HL-60 (cell line): ENCODE measurements around the gene ANKRD28.

Experiments used
- DNase-seq, 2 experiments: peaks; one replicate each; pipeline ENCODE4 v3.0.0-alpha.2; 2010 to 2020; ENCODE audit warnings: low read depth in 1 of 2, low spot score in 1 of 2
- H3K27ac ChIP-seq: fragments of 250-450 bp; sonication (Bioruptor Pico); replicated peaks from 2 replicates; pipeline ENCODE4 v1.5.1; 2020; ENCODE audit warnings: mild to moderate bottlenecking, moderate library complexity
- H3K27me3 ChIP-seq: fragments of 250-450 bp; sonication (Bioruptor Pico); 2 replicates; pipeline ENCODE4 v1.5.1; 2021; ENCODE audit warnings: mild to moderate bottlenecking, moderate library complexity; ENCODE audit not compliant: insufficient read depth, poor library complexity, severe bottlenecking
- H3K4me3 ChIP-seq: replicated peaks from 2 replicates; pipeline ENCODE4 v1.5.1; 2011; ENCODE audit warnings: mild to moderate bottlenecking, control low read depth, low read length; ENCODE audit not compliant: insufficient read depth
- CTCF ChIP-seq: IDR thresholded peaks from one replicate; pipeline ENCODE4 v1.5.1; 2011; ENCODE audit warnings: low read length, control low read depth, inconsistent platforms; ENCODE audit not compliant: insufficient read depth
- GABPA ChIP-seq: IDR thresholded peaks from 2 replicates; pipeline ENCODE4 v1.6.1; 2012; ENCODE audit warnings: low read depth
- POLR2AphosphoS5 ChIP-seq: IDR thresholded peaks from 2 replicates; pipeline ENCODE4 v1.6.1; 2012; ENCODE audit warnings: low read depth
- REST ChIP-seq: IDR thresholded peaks from 2 replicates; pipeline ENCODE4 v1.6.1; 2012; ENCODE audit warnings: low read depth; ENCODE audit not compliant: insufficient replicate concordance
- SPI1 ChIP-seq: IDR thresholded peaks from 2 replicates; pipeline ENCODE4 v1.6.1; 2012; ENCODE audit warnings: low read depth, mild to moderate bottlenecking, borderline replicate concordance

Gene ANKRD28

GRCh38 chr3:15647611-15648167 lies 150.1 kb downstream of the ANKRD28 start:
- TF ChIP-seq CTCF (no peak), SPI1 (peak; percentile 93), REST (no peak), POLR2AphosphoS5 (peak; percentile 95), GABPA (no peak)
- no peaks in the 10 kb centered on the region for H3K27me3 ChIP-seq
- DNase-seq: peak in 1 of 2 experiments; percentile 87
- H3K27ac ChIP-seq: no peak overlapping the region
- H3K4me3 ChIP-seq: no peak overlapping the region

GRCh38 chr3:15646851-15647511 lies 150.8 kb downstream of the ANKRD28 start:
- no peak overlapping the region for H3K4me3 ChIP-seq
- no peak overlapping the region for H3K27ac ChIP-seq
- H3K27me3 ChIP-seq: no peaks in the 10 kb centered on the region
- DNase-seq: no peak
- TF ChIP-seq CTCF (no peak), SPI1 (no peak), POLR2AphosphoS5 (no peak), GABPA (no peak), REST (no peak)

GRCh38 chr3:15645740-15646501 lies 151.9 kb downstream of the ANKRD28 start:
- Histone ChIP-seq H3K27ac (no peak overlapping the region), H3K27me3 (no peaks in the 10 kb centered on the region), H3K4me3 (no peak overlapping the region)
- DNase-seq: no peak
- TF ChIP-seq POLR2AphosphoS5: no peak
- no peak for TF ChIP-seq GABPA
- TF ChIP-seq SPI1: no peak
- no peak for TF ChIP-seq REST
- no peak for TF ChIP-seq CTCF
